ENCODE results near the gene HDAC8. TPM values are rescaled to one million over a fixed set of nuclear protein-coding genes. Genes with fewer than 3 reads are reported as not detected.
"Not testable (repeated sequence)": the region's sequence is repeated elsewhere in the genome, so short reads cannot be mapped to it uniquely, and the experiment has no call there.

The HDAC8 gene
- total RNA-seq, 1 donor from 2014 or later: 16.0 TPM

- ATAC-seq: no peak
- DNase-seq (ENCODE audit: low spot score): no peak
Observed at GRCh38 chrX:72539822-72540221, 32.8 kb downstream of the HDAC8 start.

- peak; percentile 81 for ATAC-seq
Observed at GRCh38 chrX:72536542-72536941, 36.1 kb downstream of the HDAC8 start.

GRCh38 chrX:72532366-72532765 lies 40.3 kb downstream of the HDAC8 start:
- no peak for ATAC-seq
- DNase-seq (ENCODE audit: low spot score): no peak

More at GRCh38 chrX:72536542-72536941, 36.1 kb downstream of the HDAC8 start:
- DNase-seq (ENCODE audit: low spot score): no peak

GRCh38 chrX:72526534-72527508 lies 45.8 kb downstream of the HDAC8 start:
- ATAC-seq (no peak), DNase-seq (ENCODE audit: low spot score) (no peak)

GRCh38 chrX:72498782-72499181 lies 73.9 kb downstream of the HDAC8 start:
- no peak for ATAC-seq
- DNase-seq (ENCODE audit: low spot score): no peak

GRCh38 chrX:72495046-72495445 lies 77.6 kb downstream of the HDAC8 start:
- ATAC-seq (no peak), DNase-seq (ENCODE audit: low spot score) (no peak)

GRCh38 chrX:72492499-72492898 lies 80.1 kb downstream of the HDAC8 start:
- ATAC-seq (no peak), DNase-seq (ENCODE audit: low spot score) (no peak)

- ATAC-seq; DNase-seq (ENCODE audit: low spot score): not testable (repeated sequence)
Observed at GRCh38 chrX:72490221-72490620, 82.4 kb downstream of the HDAC8 start.

GRCh38 chrX:72487661-72488060 lies 85.0 kb downstream of the HDAC8 start:
- ATAC-seq: no peak
- no peak for DNase-seq (ENCODE audit: low spot score)

- DNase-seq (ENCODE audit: low spot score) (no peak), ATAC-seq (peak; percentile 59)
Observed at GRCh38 chrX:72479324-72480274, 93.0 kb downstream of the HDAC8 start.

- peak; percentile 64 for DNase-seq (ENCODE audit: low spot score)
- ATAC-seq: peak; percentile 92
Observed at GRCh38 chrX:72478853-72479252, 93.8 kb downstream of the HDAC8 start.

- peak; percentile 57 for DNase-seq (ENCODE audit: low spot score)
- peak; percentile 81 for ATAC-seq
Observed at GRCh38 chrX:72478351-72478750, 94.3 kb downstream of the HDAC8 start.

GRCh38 chrX:72477781-72478181 lies 94.9 kb downstream of the HDAC8 start:
- no peak for DNase-seq (ENCODE audit: low spot score)
- peak; percentile 7 for ATAC-seq

GRCh38 chrX:72477376-72477775 lies 95.3 kb downstream of the HDAC8 start:
- DNase-seq (ENCODE audit: low spot score) (no peak), ATAC-seq (no peak)

- no peak for DNase-seq (ENCODE audit: low spot score)
- no peak for ATAC-seq
Observed at GRCh38 chrX:72475952-72476668, 96.5 kb downstream of the HDAC8 start.

- no peak for DNase-seq (ENCODE audit: low spot score)
- no peak for ATAC-seq
Observed at GRCh38 chrX:72475338-72475737, 97.3 kb downstream of the HDAC8 start.

GRCh38 chrX:72470532-72471223 lies 102.0 kb downstream of the HDAC8 start:
- no peak for DNase-seq (ENCODE audit: low spot score)
- no peak for ATAC-seq

- no peak for DNase-seq (ENCODE audit: low spot score)
- no peak for ATAC-seq
Observed at GRCh38 chrX:72470117-72470516, 102.5 kb downstream of the HDAC8 start.

GRCh38 chrX:72468607-72469006 lies 104.0 kb downstream of the HDAC8 start:
- no peak for DNase-seq (ENCODE audit: low spot score)
- no peak for ATAC-seq

GRCh38 chrX:72467135-72467534 lies 105.5 kb downstream of the HDAC8 start:
- ATAC-seq (no peak), DNase-seq (ENCODE audit: low spot score) (no peak)
